ENCODE results near the gene EVI5L.
"Not testable (repeated sequence)": the region's sequence is repeated elsewhere in the genome, so short reads cannot be mapped to it uniquely, and the experiment has no call there.

Gene EVI5L

DNA sequence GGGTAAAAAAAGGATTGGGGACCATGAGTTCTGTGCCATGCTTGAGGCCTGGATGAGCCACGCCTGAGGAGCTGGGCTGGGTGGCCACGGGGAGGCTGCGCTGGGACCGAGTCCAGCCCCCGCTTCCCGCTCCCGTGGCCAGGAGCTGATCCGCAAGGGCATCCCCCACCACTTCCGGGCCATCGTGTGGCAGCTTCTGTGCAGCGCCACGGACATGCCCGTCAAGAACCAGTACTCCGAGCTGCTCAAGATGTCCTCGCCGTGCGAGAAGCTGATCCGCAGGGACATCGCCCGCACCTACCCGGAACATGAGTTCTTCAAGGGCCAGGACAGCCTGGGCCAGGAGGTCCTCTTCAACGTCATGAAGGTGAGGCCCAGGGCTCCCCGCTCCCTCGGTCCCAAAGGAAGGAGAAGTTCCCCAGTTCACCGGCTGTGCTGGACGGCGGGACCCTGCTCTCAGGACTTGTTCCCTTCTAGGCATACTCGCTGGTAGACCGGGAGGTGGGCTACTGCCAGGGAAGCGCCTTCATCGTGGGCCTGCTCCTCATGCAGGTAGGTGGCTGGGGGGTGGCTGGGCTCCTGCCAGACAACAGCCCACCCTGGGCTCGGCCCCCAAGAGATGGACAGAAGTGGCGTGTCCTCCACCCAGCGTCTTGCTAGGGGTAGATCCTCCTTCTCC is 18.9 kb downstream of the EVI5L start:
- DNase-seq: no peak

DNA sequence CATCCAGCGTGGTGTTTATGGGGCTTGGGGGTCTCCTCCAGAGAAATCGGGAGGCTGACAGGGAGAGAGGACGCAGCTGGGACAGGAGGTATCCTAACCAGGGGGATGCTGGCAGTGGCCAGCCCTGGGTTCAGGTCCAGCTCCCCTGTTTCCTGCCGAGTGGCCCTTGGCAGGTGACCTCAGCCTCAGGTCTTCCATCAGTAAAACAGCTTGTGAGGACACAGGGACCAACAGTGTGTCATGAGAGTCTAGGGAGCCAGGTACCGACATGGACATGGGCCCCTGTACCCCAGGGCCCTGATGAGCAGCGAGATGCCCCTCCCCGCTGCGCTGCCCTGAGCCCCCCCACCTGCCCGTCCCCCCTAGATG is 19.6 kb downstream of the EVI5L start:
- DNase-seq: no peak

DNA sequence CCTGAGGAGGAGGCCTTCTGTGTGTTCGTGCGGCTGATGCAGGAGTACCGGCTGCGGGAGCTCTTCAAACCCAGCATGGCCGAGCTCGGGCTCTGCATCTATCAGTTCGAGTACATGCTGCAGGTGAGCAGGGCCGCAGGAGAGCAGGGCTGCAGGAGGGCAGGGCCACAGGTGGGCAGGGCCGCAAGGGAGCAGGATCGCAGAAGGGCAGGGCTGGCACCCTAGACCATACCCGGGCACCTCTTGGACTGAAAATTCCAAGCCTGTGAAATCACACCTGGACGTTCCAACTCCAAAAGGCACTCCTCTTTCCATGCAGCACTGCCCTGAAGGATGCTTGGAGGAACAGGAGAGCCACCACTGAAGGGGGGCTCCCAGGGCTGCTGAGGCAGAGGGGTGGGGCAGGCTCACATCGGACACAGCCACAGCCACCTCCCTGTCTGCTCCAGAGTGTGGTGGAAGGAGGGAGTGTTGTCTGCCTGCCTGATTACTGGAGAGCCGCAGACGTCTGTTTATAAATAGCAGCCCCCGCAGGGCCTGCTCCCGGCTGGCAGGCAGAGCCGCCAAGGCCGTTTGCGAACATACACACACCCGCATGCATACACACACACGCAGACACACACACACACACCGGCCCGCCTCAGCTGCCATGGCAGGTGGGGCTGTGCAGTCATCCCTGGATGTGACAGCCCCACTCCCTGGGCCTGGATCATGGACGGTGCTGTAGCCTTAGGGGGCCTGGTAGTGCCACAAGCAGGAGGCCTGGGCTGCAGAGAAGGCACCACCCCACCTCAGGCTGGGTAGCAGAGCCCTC is 20.2 kb downstream of the EVI5L start:
- no peak for DNase-seq

DNA sequence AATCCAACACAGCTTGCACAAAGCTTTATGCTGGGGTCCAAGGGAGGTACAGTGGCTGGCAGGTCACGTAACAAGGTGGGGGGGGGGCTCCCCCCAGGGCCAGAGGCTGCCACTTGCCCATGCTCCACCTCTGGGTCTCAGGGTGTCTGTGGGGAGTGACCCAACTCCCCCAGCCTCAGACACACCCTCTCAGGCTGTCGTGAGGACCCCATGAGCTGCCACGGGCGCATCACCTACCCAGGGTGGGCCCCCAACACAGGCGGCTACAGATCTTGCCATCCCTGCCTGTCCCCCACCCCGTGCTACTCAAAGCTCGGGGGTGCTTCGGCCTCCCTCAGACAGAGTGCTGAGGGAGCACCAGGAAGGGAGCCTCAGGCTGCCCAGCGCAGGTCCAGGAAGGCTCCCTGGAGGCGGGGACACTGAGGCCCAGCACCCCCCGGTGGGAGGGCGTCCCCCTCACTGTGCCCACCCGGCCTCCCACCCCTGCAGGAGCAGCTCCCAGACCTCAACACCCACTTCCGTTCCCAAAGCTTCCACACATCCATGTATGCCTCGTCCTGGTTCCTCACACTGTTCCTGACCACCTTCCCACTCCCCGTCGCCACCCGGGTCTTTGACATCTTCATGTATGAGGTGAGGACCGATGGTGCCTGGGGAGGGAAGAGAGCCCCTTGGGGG is 21.1 kb downstream of the EVI5L start:
- DNase-seq: no peak

DNA sequence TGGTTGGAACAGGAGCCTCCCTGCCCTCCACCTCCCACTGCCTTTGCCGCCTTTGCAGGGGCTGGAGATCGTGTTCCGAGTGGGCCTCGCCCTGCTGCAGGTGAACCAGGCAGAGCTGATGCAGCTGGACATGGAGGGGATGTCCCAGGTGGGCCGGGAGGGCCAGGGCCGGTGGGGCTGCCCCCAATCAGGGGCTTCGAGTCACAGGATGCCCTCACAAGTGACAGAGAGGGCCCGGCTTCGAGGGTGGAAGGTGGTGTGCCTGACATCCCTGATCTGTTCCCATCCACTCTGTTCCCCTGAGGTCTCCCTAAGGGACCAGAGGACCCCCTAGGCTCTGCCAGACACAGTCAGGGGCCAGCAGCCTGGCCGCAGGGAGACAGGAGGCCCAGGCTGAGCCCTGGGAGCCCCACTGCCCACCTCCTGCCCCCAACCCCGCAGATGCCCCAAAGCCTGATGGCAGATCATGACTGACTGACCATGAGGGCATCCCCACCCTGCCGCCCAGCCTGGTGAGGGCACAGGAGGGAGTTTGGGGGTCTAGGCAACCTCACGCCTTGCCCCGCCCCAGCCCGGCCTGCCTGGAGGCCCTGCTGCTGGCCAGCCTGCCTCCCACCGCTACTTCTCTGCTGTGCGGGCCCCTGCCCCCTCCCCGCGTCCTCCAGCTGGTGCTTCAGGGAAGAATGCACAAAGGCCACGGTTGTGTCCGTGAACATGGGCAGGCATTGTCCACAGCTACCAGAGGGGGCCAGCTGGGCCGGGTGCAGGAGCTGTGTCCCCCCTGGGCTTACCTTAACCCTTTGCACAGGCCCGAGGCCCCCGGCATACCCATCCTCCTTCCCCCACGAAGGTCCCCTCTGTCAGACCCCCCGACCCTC is 21.8 kb downstream of the EVI5L start:
- no peak for DNase-seq

DNA sequence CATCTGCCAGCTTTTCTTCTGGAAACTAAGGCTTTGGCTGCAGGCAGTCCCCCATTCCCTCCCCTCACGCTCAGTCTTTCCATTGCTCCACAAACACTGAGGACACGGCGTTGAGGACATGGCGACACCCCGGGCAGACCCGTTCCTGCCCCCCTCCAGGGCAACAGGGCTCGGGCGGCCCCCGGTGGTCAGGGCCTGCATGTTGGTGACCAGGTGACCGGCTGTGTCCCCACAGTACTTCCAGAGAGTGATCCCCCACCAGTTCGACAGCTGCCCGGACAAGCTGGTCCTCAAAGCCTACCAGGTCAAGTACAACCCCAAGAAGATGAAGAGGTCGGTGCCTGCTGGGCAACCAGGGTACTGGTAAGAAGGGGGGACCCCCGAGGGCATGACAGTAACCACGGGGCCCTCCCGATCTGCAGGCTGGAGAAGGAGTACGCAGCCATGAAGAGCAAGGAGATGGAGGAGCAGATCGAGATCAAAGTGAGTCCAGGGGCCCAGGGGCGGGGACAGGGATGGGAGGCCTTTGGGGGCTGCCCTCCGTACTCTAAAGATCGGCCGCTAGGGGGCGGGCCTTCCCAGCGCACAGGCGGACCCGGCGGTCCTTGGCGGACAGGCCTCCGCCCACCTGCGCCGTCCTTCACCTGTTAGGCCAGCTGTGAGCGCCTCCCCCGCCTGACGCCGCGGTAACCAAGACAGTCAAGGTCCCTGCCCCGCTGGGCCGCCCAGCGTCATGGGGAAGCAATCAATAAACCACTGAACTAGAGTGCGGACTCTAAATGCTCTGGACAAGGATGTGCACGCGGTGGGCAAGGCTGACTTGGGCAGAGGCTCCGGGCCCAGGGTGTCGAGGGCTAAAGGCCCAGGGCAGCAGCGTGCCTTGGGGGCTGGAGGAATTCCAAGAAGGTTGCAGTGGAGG is 23.1 kb downstream of the EVI5L start:
- no peak for DNase-seq

DNA sequence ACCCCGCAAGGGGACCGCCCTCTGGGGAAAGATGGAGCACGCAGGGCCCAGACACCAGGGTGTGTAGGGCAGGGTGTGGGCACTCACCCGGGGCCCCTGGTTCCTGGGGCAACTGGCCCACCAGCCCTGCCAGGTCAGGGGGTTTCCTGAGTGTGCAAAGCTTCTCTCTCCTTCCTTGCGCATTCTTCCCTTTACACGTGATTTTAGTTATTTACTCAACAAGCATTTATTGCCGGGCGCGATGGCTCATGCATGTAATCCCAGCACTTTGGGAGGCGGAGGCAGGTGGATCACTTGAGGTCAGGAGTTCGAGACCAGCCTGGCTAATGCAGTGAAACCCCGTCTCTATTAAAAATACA is 23.7 kb downstream of the EVI5L start:
- no peak for DNase-seq

DNA sequence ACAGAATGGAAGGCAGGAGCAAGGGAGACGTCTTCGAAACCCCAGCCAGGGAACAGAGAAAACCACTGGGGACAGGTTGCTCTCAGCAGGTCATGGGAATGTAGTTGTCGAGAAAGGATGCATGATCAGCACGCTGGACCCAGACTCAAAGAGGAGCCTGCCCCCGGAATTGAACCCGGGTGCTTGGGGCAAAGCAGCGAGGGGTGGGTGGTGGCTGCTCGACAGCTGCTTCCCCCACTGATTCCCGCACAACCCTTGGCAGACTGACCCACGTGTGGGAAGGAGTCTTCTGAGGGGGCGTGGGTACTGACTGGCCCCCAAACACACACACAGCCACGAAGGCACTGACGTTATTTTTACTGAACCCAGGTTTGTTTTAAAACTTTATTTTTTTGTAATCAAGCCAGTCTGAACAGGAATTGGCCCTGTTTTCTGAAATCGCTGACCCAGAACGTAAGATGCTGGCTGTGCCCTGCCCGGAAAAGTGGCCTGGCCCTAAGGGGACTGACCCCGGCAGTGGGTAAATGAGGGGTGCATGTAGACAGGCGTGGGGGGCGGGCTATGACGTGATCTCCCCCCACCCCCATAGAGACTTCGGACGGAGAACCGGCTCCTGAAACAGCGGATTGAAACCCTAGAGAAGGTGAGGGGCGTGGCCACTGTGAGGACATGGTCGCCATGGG is 25.5 kb downstream of the EVI5L start:
- DNase-seq: no peak

DNA sequence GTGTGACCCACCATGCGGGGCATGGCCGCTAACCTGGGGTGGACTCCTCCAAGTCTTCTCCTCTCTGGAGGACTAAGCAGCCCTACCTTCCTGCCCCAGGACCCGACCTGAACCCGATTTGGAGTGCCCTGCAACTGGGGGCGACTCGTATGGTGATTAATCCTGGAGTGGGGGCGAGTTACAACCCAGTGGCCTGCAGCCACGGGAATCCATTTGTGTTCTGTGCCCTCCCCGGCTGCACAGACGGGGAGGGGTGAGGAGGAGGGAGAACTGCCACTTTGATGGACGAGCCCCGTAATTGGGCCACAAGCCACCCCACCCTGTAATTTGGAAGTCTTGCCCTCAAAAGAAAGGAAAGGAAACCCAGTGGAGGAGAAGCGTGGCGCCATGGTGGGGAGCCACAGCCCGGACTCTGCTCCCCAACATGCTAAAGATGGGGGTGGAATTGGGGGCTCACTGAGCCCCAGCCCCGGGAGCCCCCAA is 26.1 kb downstream of the EVI5L start:
- no peak for DNase-seq

DNA sequence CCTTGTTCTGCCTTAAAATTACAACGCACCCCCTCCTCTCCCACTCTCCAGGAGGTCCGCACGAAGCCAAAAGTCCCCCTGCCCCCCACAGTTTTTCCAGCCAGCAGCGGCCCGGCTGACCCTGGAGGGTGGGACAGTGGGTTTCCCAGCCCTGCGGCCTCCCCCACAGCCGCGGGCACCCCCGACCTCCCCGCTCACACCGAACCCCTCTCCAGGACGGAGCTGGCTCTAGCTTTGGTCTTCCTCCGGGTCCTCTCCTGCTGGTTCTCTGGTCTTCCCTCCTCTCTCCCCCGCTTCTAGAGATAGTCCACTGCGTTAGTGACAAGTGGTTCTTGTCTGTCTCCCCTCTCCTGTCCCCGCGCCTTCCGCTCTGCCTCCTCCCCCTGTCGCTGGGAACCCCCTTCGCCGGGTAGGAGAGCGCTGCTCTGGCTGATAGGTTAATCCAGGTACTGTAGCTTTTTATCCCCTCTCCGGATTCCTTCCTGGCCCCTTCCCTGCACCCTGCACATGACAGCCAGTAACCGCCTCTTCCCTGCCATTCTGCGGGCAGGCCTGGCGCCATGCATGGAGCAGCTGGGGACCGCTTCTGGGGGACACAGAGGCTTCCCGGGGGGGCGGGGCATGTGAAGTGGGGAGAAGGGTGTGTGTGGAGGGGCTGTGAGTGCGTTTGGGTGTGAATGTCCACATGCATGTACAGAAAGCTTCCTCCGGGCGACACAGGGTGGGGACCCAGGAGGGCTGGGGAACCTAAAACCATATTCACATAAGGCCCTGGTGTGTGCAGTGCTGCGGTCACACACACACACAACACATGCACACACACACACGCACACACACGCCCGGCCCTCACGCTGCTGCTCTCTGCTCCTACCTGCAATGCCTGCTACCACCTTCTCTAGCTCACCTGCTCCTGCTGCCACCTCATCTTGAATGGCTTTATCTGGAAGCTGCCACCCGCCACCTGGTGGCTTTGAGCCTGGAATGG is 27.0 kb downstream of the EVI5L start:
- DNase-seq: no peak

DNA sequence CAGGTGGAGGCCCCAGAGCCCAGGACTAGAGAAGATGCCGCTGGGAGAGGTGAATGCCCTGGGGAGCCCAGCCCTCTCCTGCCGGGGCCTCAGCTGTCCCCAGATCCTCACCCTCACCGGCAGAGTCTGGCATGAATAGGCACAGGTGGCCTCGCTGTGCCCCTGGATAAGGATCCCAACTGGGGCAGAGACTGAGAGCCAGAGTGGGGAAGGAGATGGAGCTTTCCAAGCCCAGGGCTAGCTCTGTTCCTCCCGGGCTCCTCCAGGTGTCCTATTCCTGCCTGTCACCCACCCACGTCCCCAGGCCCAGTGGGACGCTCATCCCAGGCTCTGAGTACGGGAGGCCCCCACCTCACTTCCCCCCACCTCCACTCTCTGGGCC is 27.7 kb downstream of the EVI5L start:
- DNase-seq: no peak

DNA sequence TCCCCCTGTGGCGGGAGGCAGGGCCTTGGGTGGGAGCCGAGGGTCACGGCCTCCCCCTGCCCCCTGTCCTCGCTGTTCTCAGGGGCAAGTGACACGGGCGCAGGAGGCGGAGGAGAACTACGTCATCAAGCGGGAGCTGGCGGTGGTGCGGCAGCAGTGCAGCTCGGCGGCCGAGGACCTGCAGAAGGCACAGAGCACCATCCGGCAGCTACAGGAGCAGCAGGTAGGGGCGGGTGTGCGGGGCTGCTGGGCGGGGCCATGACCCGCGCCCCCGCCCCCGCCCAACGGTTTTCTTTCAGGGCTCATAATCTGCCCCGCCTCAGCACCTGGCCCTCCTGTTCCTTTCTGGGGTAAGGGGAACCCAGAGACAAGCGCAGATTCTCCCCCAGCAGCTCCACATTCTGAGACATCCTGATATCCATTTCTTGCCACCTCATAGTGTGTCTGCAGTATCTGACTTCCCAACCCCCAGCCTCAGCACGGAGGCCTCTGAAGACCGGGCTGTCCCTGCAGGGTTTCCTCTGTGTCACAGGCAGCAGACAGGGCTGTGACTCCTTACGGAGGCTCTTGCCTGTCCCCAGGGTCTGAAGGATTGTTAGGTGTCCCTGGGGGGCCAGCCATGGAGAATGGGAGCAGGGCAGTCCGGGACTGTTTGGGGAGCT is 28.2 kb downstream of the EVI5L start:
- DNase-seq: no peak

DNA sequence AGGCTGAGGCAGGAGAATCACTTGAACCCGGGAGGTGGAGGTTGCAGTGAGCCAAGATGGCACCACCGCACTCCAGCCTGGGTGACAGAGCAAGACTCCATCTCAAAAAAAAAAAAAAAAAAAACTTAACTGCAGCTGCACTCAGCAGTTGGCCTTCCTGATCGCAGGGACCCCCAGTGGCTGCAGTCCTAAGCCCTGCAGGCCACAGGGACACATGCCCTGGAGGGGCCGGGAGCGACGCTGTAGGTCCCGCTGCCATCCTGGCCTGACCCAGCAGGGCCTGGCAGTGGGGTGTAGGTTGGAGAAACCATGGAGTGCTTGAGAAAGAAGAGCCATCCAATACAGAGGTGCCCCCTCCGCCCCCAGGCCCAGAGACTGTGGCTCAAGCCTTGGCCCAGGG is 29.1 kb downstream of the EVI5L start:
- DNase-seq: not testable (repeated sequence)

DNA sequence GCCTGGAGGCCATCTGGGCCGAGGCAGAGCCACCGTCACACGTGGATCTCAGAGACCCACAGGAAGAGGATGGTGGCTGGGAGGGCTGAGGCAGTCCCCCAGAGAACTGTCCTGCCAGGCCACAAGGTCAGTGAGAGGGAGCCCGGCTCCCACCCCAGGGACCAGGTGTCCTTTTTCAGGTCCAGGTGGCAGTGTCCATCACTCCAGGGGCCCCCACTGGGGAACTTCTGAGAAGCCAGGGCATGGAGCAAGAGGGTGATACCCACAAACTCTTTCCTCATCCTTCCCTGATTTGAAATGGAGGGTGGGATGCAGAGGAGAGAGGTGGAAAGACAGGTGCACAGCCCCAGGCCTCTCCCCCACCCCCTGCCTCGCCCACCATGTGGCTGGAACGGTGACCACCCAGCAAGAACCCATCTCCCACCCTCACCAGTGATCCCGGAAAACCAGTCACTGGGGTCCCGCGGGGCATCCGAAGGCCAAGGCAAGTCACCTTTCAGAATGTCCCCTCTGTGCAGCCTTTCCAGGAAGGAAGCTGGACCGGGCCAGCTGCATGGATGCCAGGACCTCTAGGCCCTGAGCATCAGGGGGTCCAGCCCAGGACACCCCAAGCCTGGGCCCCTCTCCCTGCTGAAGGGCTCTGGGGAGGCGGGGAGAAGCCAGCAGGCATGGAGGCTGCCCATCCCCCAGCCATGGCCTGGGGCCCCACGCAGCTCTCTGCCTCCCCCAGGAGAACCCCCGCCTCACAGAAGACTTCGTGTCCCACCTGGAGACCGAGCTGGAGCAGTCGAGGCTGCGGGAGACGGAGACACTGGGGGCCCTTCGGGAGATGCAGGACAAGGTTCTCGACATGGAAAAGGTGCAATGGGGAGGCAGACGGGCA is 30.1 kb downstream of the EVI5L start:
- DNase-seq: no peak

DNA sequence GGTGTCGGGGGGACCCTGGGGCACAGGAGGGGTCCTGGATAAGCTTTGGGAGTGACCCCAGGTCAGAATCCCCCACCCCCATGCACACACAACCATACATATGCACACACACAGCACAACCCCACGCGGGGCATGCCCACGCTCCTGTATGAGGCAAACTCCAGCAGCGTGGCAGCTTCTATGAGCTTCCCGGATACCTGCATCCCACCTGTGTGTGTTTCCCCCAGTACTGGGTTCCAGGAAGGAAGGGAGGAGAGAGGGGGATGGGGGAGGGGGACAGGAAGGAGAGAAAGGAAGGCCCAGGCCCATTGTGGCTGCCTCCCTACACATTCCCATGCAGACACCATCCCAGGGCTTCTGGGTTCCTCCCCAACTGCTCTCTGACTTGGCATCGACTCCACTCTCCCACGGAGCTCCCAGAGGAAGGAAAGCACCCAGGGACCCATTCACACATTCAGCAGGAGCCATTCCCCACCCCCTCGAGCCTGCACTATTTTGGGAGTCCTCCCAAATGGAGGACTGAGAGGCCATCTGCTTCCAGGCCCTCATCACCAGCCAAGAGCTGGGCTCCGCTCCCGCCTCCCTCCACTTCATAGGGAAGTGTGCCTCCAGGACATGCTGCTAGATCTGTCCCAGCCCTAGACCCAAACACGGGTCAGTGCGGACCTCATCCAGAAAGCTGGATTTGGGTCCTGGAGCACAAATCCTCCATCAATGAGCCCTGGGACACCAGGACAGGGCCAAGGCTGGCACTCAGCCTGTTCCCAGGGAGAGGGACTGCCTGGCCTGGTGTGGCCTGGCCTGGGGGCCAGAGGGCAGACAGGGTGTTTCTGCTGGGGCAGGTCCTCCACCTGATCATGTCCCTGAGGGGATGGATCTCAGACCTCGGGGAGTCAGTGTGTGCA is 30.9 kb downstream of the EVI5L start:
- DNase-seq: no peak

DNA sequence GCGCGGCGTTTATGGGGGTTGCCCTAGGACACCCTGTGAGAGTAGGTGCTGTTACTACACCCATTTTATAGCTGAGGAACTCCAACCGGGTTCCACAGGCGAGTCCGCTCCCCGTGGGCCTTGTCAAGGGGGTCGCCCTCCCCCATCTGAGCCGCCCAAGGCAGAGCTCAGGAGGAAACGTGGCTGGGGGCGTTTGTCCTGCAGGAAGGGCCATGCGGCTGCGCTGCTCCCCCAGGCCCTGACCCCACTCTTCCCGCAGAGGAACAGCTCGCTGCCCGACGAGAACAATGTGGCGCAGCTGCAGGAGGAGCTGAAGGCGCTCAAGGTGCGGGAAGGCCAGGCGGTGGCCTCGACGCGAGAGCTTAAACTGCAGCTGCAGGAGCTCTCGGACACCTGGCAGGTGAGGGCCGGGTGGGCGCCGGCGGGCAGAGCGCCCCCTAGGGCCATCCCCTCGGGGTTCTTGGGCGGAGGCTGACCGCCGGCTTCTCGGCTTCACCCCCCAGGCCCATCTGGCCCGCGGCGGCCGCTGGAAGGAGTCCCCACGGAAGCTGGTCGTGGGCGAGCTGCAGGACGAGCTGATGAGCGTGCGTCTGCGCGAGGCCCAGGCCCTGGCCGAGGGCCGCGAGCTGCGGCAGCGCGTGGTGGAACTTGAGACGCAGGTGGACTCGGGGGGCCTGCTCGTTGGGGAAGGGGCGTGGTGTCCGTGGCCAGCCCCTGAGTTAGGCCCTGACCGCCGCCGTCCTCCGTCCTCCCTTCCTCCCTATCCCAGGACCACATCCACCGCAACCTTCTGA is 31.8 kb downstream of the EVI5L start:
- no peak for DNase-seq

All from cortex of kidney (tissue), 1 donor.